ENCODE data around the gene ZFAND2A. TPM values are rescaled to one million over a fixed set of nuclear protein-coding genes. Genes with fewer than 3 reads are reported as not detected.
"Not testable (repeated sequence)": the region's sequence is repeated elsewhere in the genome, so short reads cannot be mapped to it uniquely, and the experiment has no call there.

Gene ZFAND2A
- total RNA-seq, 4 donors from 2014 or later = 12.0 to 17.9 (median 14.1) TPM

DNA sequence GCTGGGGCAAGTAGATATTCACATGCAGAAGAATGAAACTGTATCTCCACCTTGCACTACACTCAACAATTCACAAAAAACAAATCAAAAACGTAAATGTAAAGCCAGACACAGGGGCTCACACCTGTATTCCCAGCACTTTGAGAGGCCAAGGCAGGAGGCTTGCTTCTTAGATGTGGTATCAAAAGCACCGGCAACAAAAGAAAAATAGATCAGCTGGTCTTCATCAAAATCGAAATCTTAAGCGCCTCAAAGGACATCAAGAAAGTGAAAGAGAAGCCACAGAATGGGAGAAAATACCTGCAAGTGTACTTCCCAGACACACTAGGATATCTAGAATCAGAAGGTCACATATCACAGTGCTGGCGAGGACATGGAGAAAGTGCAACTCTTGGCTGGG lies 40.8 kb downstream of the ZFAND2A start:
- in situ Hi-C loops (cut with MboI; ENCODE audit: low sequenced_read_pairs in 4 of 4) = no loop called here
- Histone ChIP-seq H3K27ac (no peak overlapping the region), H3K4me1 (peaks cover 2 to 8% of the 10 kb centered on the region in 2 donors), H3K27me3 (no peaks in the 10 kb centered on the region), H3K9me3 (no peaks in the 10 kb centered on the region), H3K4me3 (no peak overlapping the region), H3K36me3 (no peaks in the 10 kb centered on the region)
- ATAC-seq (no peak), DNase-seq (no peak)
- TF ChIP-seq, protein P1, sequence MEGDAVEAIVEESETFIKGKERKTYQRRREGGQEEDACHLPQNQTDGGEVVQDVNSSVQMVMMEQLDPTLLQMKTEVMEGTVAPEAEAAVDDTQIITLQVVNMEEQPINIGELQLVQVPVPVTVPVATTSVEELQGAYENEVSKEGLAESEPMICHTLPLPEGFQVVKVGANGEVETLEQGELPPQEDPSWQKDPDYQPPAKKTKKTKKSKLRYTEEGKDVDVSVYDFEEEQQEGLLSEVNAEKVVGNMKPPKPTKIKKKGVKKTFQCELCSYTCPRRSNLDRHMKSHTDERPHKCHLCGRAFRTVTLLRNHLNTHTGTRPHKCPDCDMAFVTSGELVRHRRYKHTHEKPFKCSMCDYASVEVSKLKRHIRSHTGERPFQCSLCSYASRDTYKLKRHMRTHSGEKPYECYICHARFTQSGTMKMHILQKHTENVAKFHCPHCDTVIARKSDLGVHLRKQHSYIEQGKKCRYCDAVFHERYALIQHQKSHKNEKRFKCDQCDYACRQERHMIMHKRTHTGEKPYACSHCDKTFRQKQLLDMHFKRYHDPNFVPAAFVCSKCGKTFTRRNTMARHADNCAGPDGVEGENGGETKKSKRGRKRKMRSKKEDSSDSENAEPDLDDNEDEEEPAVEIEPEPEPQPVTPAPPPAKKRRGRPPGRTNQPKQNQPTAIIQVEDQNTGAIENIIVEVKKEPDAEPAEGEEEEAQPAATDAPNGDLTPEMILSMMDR (IDR thresholded peaks at IDR 0.05 in 4 of 5, conservative IDR thresholded peaks at IDR 0.05 in 1 of 5) = no peak
- TF ChIP-seq POLR2A (IDR thresholded peaks at IDR 0.05) = no peak
- intact Hi-C loops (cut with DNase I; ENCODE audit: low total_unique reads) = no loop called here

- intact Hi-C loops (cut with DNase I; ENCODE audit: low total_unique reads) = no loop called here
- Histone ChIP-seq H3K27me3 (no peaks in the 10 kb centered on the region), H3K4me1 (no peaks in the 10 kb centered on the region), H3K27ac (no peak overlapping the region), H3K4me3 (no peak overlapping the region), H3K36me3 (no peaks in the 10 kb centered on the region), H3K9me3 (no peaks in the 10 kb centered on the region)
- in situ Hi-C loops (cut with MboI; ENCODE audit: low sequenced_read_pairs in 4 of 4) = no loop called here
- no peak for ATAC-seq
- no peak for DNase-seq
- no peak for TF ChIP-seq POLR2A (IDR thresholded peaks at IDR 0.05)
- TF ChIP-seq, protein P1 (IDR thresholded peaks at IDR 0.05 in 4 of 5, conservative IDR thresholded peaks at IDR 0.05 in 1 of 5) = no peak
These were observed 42.6 kb downstream of the ZFAND2A start for GRCh38 chr7:1117321-1117928.

DNA sequence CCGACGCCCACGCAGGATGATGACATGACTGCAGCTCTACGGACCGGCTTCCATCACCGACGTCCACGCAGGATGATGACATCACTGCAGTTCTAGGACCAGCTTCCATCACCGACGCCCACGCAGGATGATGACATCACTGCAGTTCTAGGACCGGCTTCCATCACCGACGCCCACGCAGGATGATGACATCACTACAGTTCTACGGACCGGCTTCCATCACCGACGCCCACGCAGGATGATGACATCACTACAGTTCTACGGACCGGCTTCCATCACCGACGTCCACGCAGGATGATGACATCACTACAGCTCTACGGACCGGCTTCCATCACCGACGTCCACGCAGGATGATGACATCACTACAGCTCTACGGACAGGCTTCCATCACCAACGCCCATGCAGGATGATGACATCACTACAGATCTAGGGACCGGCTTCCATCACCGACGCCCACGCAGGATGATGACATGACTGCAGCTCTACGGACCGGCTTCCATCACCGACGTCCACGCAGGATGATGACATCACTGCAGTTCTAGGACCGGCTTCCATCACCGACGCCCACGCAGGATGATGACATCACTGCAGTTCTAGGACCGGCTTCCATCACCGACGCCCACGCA lies 43.5 kb downstream of the ZFAND2A start:
- H3K9me3 ChIP-seq; in situ Hi-C loops (cut with MboI; ENCODE audit: low sequenced_read_pairs in 4 of 4); H3K4me1 ChIP-seq; ATAC-seq; DNase-seq; H3K36me3 ChIP-seq; H3K27me3 ChIP-seq; intact Hi-C loops (cut with DNase I; ENCODE audit: low total_unique reads); H3K27ac ChIP-seq; H3K4me3 ChIP-seq: not testable (repeated sequence)

- H3K27ac ChIP-seq; in situ Hi-C loops (cut with MboI; ENCODE audit: low sequenced_read_pairs in 4 of 4); intact Hi-C loops (cut with DNase I; ENCODE audit: low total_unique reads); H3K36me3 ChIP-seq; H3K4me3 ChIP-seq; H3K4me1 ChIP-seq; DNase-seq; H3K9me3 ChIP-seq; H3K27me3 ChIP-seq; ATAC-seq: not testable (repeated sequence)
These were observed 44.6 kb downstream of the ZFAND2A start for GRCh38 chr7:1115171-1116045.

DNA sequence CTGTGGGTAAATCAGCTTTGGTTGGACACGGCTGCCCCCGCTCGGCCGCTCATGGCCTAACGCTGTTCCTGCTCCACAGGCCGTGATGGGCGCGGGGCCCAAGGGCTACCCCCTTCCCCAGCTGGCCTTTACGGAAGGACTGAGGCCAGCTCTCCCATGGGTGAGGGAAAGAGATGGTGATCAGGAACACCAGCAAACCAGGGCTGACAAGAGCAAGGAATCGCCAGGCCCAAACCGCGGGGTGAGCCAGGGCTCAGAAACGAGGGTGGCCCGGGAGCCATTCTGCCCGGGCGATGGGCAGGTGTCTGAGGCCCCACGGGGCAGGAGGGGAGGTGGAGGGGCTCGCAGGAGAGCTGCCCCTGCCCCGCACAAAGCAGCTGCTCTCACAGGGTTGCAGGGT lies 45.5 kb downstream of the ZFAND2A start:
- Histone ChIP-seq H3K9me3 (no peaks in the 10 kb centered on the region), H3K27me3 (no peaks in the 10 kb centered on the region), H3K4me3 (no peak overlapping the region), H3K27ac (no peak overlapping the region), H3K4me1 (no peaks in the 10 kb centered on the region), H3K36me3 (no peaks in the 10 kb centered on the region)
- DNase-seq (no peak), ATAC-seq (no peak)
- TF ChIP-seq, protein P1 (IDR thresholded peaks at IDR 0.05 in 4 of 5, conservative IDR thresholded peaks at IDR 0.05 in 1 of 5) = no peak
- intact Hi-C loops (cut with DNase I; ENCODE audit: low total_unique reads) (no loop called here), in situ Hi-C loops (cut with MboI; ENCODE audit: low sequenced_read_pairs in 4 of 4) (no loop called here)

All from gastrocnemius medialis (tissue), 4 donors.